HTR-8/SVneo (cell line): ENCODE data around the gene PRR14.

Experiments used
- DNase-seq: peaks from one replicate; pipeline ENCODE4 v3.0.0; 2011; ENCODE audit warnings: low spot score, mixed read lengths; ENCODE audit not compliant: insufficient read length
- FAIRE-seq: peaks from 2 replicates; lab custom pipeline; 2011; peaks lifted over from hg19 to GRCh38; lab: Jason Lieb, UNC

Gene PRR14

DNA sequence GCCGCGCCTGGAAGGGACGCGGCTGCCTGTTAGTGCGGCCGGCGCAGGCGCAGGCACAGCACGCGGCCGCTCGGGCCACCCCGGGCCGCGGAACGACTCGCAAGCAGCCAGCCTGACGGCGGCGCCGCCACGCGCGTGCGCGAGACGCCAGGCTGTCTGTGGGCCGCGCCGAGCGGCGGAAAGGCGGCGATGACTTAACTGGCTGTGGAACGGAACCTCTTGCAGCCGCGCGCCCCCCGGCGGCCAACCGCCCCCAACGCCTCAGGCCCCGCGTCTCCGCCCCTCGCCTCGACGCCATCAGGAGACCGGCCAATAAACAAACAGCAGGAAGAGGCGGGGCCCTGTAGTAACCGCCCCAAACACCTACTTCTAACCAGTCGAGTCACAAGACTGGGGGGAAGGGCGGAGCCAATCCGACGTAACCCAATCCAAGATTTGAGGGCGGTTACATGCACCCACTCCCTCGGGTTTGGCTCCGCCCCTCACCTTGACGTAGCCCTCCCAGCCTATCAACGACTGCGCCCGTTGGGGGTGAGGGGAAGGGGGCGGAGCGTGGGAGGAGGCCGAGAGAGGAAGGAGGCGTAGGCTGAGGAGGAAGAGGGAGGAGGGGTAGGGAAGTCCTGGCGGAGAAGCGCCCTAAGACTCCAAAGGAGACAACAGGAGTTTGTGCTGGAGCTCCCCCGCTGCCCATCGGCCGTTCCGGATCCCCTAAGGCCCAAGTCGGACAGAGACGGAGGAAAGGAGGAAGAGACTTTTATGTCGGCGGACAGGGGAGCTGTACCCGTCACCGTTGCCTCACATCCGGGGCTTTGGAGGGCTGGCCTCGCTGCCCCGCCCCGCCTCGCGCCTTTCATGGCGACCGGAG is 7.3 kb downstream of the PRR14 start, which contains the start of gene FBRS:
Gene FBRS (plus strand): TSS at position 566 of the 865 bp plus-strand sequence. CDS start 1,088 bp downstream, outside the sequence.
- DNase-seq, result peak; percentile 98
- peak; percentile 97 for FAIRE-seq

GRCh38 chr16:30658731-30659506 is 8.2 kb downstream of the PRR14 start:
- FAIRE-seq, result no peak
- DNase-seq, result peak; percentile 82

- DNase-seq (no peak), FAIRE-seq (no peak)
Observed at GRCh38 chr16:30659507-30660423, 9.0 kb downstream of the PRR14 start.

GRCh38 chr16:30660424-30661261 is 9.9 kb downstream of the PRR14 start:
- FAIRE-seq (no peak), DNase-seq (no peak)

DNA sequence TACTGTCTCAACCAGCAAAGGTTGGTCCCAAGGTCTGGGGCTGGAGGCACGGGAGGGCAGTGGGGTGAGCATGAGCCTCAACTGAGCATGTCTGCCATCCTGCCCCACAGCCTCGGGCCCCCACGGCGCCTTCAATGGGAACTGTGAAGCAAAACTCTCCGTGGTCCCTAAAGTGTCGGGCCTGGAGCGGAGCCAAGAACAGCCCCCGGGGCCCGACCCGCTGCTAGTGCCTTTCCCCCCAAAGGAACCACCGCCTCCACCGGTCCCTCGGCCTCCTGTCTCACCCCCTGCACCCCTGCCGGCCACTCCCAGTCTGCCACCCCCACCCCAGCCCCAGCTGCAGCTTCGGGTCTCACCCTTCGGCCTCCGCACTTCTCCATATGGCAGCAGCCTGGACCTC is 11.7 kb downstream of the PRR14 start:
- DNase-seq (no peak), FAIRE-seq (no peak)

DNA sequence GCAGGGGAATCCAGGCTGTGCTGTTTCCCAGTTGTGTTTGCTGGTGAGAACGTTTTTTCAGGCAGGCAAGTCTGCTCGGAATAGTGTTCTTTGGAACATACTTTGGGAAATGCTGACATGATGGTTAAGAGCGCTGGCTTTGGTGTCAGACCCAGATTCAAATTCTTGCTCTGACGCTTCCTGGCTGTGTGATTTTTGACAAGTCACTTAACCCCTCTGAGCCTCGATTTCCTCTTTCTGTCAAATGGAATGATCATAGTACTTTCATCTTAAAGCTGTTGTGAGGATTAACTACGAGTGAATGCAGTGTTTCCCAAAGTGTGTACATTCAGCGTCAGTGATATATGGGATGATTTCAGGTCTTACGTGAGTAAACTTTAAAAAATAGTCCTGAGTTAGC is 12.3 kb downstream of the PRR14 start:
- no peak for FAIRE-seq
- no peak for DNase-seq

DNA sequence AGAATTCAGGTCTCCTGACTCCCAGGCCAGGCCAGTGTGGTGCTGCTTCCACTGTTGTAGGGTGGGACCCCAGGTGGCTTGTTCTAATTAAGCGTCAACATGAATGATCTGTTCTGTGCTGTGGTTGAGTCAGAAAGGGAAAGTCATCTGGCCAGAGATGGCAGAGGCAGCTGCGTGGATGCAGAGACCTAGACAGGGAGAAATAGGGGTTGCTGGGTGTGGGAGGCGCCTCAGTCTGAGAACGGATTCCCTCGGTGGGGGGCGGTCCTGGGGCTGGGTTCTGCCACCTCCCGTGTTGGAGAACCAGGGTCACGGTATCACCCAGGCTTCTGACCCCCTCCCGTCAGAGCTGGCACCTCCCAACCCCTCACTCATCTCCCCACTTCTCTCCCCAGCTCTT is 13.1 kb downstream of the PRR14 start:
- no peak for FAIRE-seq
- DNase-seq, result no peak

DNA sequence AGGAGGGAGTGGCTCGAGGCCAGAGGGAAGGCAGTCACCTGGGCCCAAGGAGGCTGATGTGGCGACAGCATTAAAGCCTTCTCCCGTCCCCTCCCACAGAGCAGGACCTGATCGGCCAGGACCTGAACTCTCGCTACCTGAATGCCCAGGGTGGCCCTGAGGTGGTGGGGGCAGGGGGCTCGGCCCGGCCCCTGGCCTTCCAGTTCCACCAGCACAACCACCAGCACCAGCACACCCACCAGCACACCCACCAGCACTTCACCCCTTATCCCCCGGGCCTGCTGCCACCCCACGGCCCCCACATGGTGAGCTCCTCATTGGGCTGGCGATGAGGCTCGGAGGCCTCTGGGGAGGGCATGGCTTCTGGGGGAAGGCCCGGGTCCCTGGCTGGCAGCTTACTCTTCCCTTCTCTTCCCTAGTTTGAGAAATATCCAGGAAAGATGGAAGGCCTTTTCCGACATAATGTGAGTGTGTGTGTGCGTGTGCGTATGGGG is 13.9 kb downstream of the PRR14 start:
- no peak for DNase-seq
- no peak for FAIRE-seq

GRCh38 chr16:30665155-30665829 is 14.5 kb downstream of the PRR14 start:
- FAIRE-seq (no peak), DNase-seq (no peak)

- DNase-seq (no peak), FAIRE-seq (no peak)
Observed at GRCh38 chr16:30665830-30666190, 15.1 kb downstream of the PRR14 start.

GRCh38 chr16:30666681-30667080 is 15.9 kb downstream of the PRR14 start:
- DNase-seq, result no peak
- FAIRE-seq, result no peak

- no peak for FAIRE-seq
- no peak for DNase-seq
Observed at GRCh38 chr16:30667361-30667905, 16.7 kb downstream of the PRR14 start.

DNA sequence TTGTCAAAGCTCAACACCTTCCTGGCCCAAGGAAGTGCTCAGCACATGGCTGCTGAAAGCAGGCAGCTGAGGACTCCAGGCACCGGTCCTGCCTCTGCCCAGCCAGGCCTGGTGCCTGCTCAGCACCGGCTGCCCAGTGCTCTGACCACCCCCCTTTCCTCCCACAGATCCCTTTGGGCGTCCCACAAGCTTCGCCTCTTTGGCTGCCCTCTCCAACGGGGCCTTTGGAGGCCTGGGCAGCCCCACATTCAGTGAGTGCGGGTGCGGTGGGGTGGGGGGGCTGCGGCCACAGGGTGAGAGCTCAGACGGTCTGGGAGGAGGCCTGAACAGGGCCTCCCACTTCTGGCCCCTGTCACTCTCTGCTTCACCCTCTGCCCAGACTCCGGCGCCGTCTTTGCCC is 17.6 kb downstream of the PRR14 start:
- no peak for FAIRE-seq
- DNase-seq, result no peak

DNA sequence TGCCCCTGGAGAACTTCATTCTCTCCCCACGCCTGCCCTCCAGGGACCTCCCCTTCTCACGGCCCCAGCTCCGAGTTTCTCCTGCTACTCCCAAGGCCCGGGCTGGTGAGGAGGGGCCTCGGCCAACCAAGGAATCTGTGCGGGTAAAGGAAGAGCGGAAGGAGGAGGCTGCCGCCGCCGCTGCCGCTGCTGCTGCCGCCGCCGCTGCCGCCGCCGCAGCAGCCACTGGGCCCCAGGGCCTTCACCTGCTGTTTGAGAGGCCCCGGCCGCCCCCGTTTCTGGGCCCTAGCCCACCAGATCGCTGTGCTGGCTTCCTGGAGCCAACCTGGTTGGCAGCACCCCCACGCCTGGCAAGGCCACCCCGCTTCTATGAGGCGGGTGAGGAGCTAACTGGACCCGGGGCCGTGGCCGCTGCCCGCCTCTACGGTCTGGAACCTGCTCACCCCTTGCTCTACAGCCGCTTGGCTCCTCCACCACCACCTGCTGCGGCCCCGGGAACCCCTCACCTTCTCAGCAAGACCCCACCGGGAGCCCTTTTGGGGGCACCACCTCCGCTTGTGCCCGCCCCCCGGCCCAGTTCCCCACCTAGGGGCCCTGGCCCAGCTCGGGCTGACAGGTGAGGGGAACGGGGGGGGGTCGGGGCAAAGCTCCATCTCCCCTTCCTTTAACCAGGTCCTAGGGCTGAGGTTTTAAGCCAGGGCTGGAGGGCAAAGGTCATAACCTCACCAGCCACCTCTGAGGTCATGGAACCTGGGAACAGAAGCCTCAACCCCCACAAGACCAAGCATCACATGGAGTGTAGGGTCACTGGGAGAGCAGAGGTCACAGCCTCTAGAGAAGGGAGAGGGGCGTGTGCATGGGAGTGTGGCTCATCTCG is 18.5 kb downstream of the PRR14 start:
- DNase-seq (no peak), FAIRE-seq (no peak)

- no peak for FAIRE-seq
Observed at GRCh38 chr16:30669903-30670824, 19.4 kb downstream of the PRR14 start.

GRCh38 chr16:30675143-30675542 is 24.4 kb downstream of the PRR14 start:
- FAIRE-seq (no peak), DNase-seq (no peak)

More at GRCh38 chr16:30669903-30670824, 19.4 kb downstream of the PRR14 start:
- no peak for DNase-seq
